Caco-2 (cell line): Measurements from ENCODE around the gene LGALS3. TPM values are rescaled to one million over a fixed set of nuclear protein-coding genes. Genes with fewer than 3 reads are reported as not detected.
A peak's percentile ranks its signal among the peaks of the same experiment; 100 is the strongest.

Source experiments
- BruUV-seq: library from RNA; stranded (reverse); fragments of 400-500 nt; replicated peaks from 2 replicates; lab custom pipeline; 2021; lab: Mats Ljungman, UMichigan
- CTCF ChIA-PET: fragments of 300-600 bp; sonication (Branson Sonifier 250); formaldehyde crosslinking; loops from one replicate; lab custom pipeline; 2022; ENCODE audit warnings: antibody characterized with exemption; lab: Charles Lee
- POLR2A ChIA-PET: fragments of 300-600 bp; sonication (Branson Sonifier 250); formaldehyde crosslinking; loops from one replicate; lab custom pipeline; 2022; ENCODE audit warnings: antibody characterized with exemption; lab: Charles Lee
- DNase-seq, 2 experiments: peaks; one replicate each; pipeline versions ENCODE4 v3.0.0 to v3.0.0-alpha.2; 2020 to 2022
- H3K27me3 ChIP-seq: replicated peaks from 2 replicates; pipeline ENCODE4 v1.6.0; 2011; ENCODE audit warnings: low read length; ENCODE audit not compliant: control insufficient read depth, insufficient read depth
- H3K36me3 ChIP-seq: 2 replicates; pipeline ENCODE4 v1.5.1; 2011; ENCODE audit warnings: low read length; ENCODE audit not compliant: control insufficient read depth, insufficient read depth
- H3K4me1 ChIP-seq: fragments of 250-450 bp; sonication (Bioruptor Pico); 2 replicates; pipeline ENCODE4 v1.5.1; 2020; ENCODE audit warnings: mild to moderate bottlenecking
- H3K4me3 ChIP-seq: 2 replicates; pipeline ENCODE4 v1.5.1; 2011; ENCODE audit warnings: low read depth, mild to moderate bottlenecking, control low read depth, low read length
- H3K9me3 ChIP-seq: fragments of 250-450 bp; sonication (Bioruptor Pico); 2 replicates; pipeline ENCODE4 v1.5.1; 2020; ENCODE audit warnings: mild to moderate bottlenecking, moderate library complexity
- H3K27ac Mint-ChIP-seq: one replicate; pipeline ENCODE4 v1.8.0; 2022; ENCODE audit warnings: mixed read lengths; ENCODE audit not compliant: unreplicated experiment
- H3K27me3 Mint-ChIP-seq: one replicate; pipeline ENCODE4 v1.8.0; 2022; ENCODE audit warnings: mixed read lengths; ENCODE audit not compliant: insufficient read depth, unreplicated experiment
- H3K36me3 Mint-ChIP-seq: one replicate; pipeline ENCODE4 v1.8.0; 2022; ENCODE audit warnings: mild to moderate bottlenecking, mixed read lengths; ENCODE audit not compliant: insufficient read depth, unreplicated experiment
- H3K4me1 Mint-ChIP-seq: one replicate; pipeline ENCODE4 v1.8.0; 2022; ENCODE audit warnings: low read depth, mixed read lengths; ENCODE audit not compliant: unreplicated experiment
- H3K4me3 Mint-ChIP-seq: one replicate; pipeline ENCODE4 v1.8.0; 2022; ENCODE audit warnings: mild to moderate bottlenecking, moderate library complexity, mixed read lengths; ENCODE audit not compliant: unreplicated experiment
- H3K9me3 Mint-ChIP-seq: one replicate; pipeline ENCODE4 v1.8.0; 2022; ENCODE audit warnings: mixed read lengths; ENCODE audit not compliant: unreplicated experiment
- CTCF ChIP-seq, 2 experiments: fragments of 200-600 bp in 1 of 2; IDR thresholded peaks; 1 replicate in 1 of 2; 2 replicates in 1 of 2; pipeline versions ENCODE4 v1.5.1 to v1.8.0; 2011 to 2022; ENCODE audit warnings: antibody characterized with exemption in 1 of 2, control low read depth in 1 of 2, inconsistent platforms in 1 of 2, low read depth in 1 of 2, low read length in 1 of 2, mild to moderate bottlenecking in 1 of 2, moderate library complexity in 1 of 2; ENCODE audit not compliant: insufficient read depth in 1 of 2, severe bottlenecking in 1 of 2, unreplicated experiment in 1 of 2
- intact Hi-C: fragments of 100-400 bp; cut with micrococcal nuclease; formaldehyde crosslinking; loops from one replicate; pipeline ENCODE4 v1.10.0; 2022; ENCODE audit not compliant: unreplicated experiment
- total RNA-seq: library from RNA; stranded (reverse); gene quantifications from 2 replicates; pipeline ENCODE4 v1.2.3, GENCODE V29; 2022

The LGALS3 gene
- total RNA-seq, 1 experiment from 2014 or later: 206 TPM

- Histone ChIP-seq H3K9me3 (no peaks in the 10 kb centered on the region), H3K27me3 (no peaks in the 10 kb centered on the region), H3K4me1 (peaks cover 89% of the 10 kb centered on the region), H3K36me3 (no peaks in the 10 kb centered on the region; the same call in 1 of the 2 replicates), H3K4me3 (no peak overlapping the region)
- ChIA-PET CTCF (interaction anchor here (0.5 to 0.6 kb wide), 4 partner anchors 8 to 2000 kb away, joined by 3 read pairs; no protein-coding TSS in a partner anchor), POLR2A (interaction anchor here (0.5 to 1.9 kb wide), 5 partner anchors 21 to 471 kb away, joined by 3 to 13 read pairs (median 4); no protein-coding TSS in a partner anchor)
- intact Hi-C loops: no loop called here
- DNase-seq: no peak
- no peak overlapping the region for H3K4me3 Mint-ChIP-seq
- no TSS peak for BruUV-seq
- no peaks in the 10 kb centered on the region for H3K27me3 Mint-ChIP-seq
- peaks cover 12% of the 10 kb centered on the region for H3K36me3 Mint-ChIP-seq
- H3K9me3 Mint-ChIP-seq: no peaks in the 10 kb centered on the region
- peaks cover 58% of the 10 kb centered on the region for H3K4me1 Mint-ChIP-seq
- H3K27ac Mint-ChIP-seq: peak overlapping the region; percentile 90
- TF ChIP-seq CTCF (IDR thresholded peaks at IDR 0.05; ENCODE audit: insufficient read depth in 1 of 2, low read depth in 1 of 2, low read length in 1 of 2, severe bottlenecking in 1 of 2, unreplicated experiment in 1 of 2): no peak
Measured at GRCh38 chr14:55123852-55124639, 5.0 kb upstream of the LGALS3 start.

GRCh38 chr14:55124774-55125386, 4.2 kb upstream of the LGALS3 start:
- CTCF ChIA-PET: interaction anchor here (0.6 kb wide), 2 partner anchors 14 to 47 kb away, joined by 3 read pairs; no protein-coding TSS in a partner anchor

More at GRCh38 chr14:55124774-55125386, 4.2 kb upstream of the LGALS3 start:
- Mint-ChIP-seq H3K4me1 (peaks cover 54% of the 10 kb centered on the region), H3K9me3 (no peaks in the 10 kb centered on the region), H3K4me3 (no peak overlapping the region), H3K27ac (peak overlapping the region; percentile 77), H3K36me3 (peaks cover 20% of the 10 kb centered on the region), H3K27me3 (no peaks in the 10 kb centered on the region)
- intact Hi-C loops: no loop called here
- no peaks in the 10 kb centered on the region for H3K9me3 ChIP-seq
- POLR2A ChIA-PET: interaction anchor here (1.5 to 1.9 kb wide), 2 partner anchors 22 to 48 kb away, joined by 4 read pairs; no protein-coding TSS in a partner anchor
- no peak for DNase-seq
- H3K36me3 ChIP-seq: no peaks in the 10 kb centered on the region; the same call in 1 of the 2 replicates
- H3K4me1 ChIP-seq: peaks cover 86% of the 10 kb centered on the region
- H3K27me3 ChIP-seq: no peaks in the 10 kb centered on the region
- BruUV-seq: no TSS peak
- TF ChIP-seq CTCF (IDR thresholded peaks at IDR 0.05; ENCODE audit: insufficient read depth in 1 of 2, low read depth in 1 of 2, low read length in 1 of 2, severe bottlenecking in 1 of 2, unreplicated experiment in 1 of 2): no peak
- H3K4me3 ChIP-seq: no peak overlapping the region
